Activated CD4-positive, CD25-positive, alpha-beta regulatory T cell treated with anti-CD3 and anti-CD28 coated beads, Interleukin-2, amount 50 U/mL, for 72 hours (primary cell): ENCODE data around the gene PRRT1B.

Source experiments
- DNase-seq: peaks from one replicate; pipeline ENCODE4 v3.0.0; 2021

PRRT1B gene

DNA sequence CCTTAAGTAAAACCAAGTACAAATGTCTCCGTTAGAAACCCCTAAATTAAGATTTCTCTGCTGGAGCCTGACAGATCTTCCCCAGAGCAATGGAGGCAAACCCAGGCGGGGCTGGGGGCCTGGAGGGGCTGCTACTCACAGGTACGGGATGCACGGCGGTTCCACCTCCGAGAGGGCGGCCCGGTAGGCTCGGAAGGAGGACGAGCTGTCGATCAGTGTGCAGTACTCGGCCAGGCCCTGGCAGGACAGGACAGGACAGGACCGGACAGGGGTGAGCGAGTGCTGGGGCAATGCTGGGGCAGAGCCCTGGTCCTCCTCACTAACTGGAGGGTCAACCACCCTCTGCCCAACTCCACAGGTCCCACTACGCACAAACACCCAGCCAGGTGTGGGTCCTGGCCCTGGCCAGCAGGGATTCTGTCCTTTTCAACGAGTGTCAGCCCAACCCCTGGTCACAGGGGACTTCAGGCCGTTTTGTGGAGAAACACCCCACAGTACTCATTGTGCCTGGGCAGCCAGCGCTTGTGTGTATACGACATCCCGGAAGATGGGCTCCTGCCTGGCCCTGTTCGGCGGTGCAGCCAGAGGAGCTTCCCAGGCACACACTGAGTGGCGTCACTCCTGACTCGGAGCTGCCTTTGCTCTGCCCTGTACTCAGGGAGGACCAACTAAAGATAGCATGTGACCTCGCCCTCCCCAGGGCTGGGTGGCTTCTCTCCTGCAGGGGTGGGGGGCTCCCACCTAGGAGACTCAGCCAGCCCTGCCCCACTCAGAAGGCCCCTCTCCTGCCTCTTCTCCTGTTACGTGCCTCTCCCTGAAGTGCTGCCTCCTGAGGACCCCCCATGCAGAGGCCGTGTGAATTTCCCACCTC, 37.4 kb downstream of the PRRT1B start:
- DNase-seq, result no peak

DNA sequence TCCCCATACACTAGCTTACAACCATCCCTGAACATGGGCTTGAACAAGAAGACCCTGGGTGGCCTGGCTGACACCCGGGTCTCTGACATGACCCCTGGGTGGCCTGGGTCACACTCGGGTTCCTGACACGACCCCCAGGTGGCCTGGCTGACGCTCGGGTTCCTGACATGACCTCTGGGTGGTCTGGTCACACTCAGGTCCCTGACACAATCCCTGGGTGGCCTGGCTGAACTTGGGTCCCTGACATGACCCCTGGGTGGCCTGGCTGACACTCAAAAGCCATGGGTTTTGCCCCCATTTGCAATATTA, 38.0 kb downstream of the PRRT1B start:
- DNase-seq, result no peak

DNA sequence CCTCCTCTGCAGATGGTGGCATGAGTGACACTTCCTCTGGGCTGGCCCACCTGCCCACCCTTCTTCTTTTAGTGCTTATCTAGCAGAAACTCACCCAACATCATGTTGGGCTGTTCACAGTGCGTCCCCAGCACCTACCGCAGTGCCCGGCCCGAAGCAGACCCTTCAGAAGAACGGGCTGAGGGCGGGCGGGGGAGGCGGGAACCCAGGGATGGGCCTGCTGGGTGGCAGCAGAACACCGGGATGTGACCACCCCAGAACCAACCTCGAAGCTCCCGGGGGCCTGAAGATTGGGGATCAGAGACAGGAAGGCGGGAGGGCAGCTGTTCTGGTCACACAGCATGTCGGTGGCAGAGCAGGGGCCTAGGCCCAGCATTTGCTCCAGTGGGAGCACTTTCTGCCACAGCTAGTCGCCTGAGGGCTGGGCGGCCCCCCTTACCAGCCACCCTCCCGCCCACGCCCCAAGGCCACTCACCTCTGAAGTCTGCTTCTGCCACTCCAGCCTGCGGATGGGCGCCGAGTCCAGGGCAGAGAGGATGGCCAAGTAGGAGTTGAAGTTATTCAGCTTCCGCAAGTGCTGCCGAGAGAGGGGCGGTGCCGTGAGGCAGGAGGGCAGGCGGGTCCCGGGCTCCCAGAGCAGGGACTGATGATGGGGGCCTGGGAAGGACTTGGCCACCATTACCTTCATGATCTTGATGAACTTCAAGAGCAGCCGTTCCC, 38.7 kb downstream of the PRRT1B start:
- no peak for DNase-seq

- DNase-seq, result no peak
These were observed 39.5 kb downstream of the PRRT1B start for GRCh38 chr9:131584858-131585257.

DNA sequence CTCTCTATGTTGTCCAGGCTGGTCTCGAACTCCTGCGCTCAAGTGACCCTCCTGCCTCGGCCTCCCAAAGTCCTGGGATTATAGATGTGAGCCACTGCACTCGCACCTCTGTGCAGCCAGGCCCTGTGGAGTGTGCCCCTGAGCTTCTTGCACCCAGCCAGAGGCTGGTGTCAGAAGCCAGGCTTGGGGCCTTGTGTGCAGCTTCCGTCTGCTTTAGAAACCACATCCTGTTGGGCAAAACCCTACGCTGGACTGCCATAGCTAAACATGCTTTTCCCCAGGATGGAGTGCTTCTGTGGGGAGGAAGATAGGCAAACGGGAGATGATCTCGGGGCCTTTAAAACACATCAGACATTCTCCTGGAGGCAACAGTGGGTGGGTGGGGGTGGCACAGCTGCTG, 40.1 kb downstream of the PRRT1B start:
- peak; percentile 48 for DNase-seq

- DNase-seq, result no peak
These were observed 42.0 kb downstream of the PRRT1B start for GRCh38 chr9:131587331-131587730.

DNA sequence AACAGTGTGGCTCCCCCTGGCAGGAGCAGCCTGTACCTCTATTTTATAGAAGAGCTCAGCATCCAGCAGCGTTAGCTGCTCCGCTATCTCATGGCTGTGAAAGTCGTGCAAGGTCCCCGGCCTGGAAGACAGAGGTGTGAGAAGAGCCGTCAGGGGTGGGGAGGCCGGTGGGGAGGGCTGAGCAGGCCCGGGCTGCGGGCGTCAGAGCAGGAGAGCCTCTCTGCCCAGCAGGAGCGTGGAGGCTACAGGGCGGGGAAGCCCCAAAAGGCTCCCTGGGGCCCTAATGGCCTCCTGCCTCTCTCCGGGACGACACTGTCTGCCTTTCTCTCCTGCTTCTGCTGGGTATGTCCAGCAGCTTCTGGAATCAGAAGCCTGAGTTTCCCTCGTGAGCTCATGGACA, 42.6 kb downstream of the PRRT1B start:
- no peak for DNase-seq

GRCh38 chr9:131588396-131588795, 43.1 kb downstream of the PRRT1B start:
- no peak for DNase-seq

GRCh38 chr9:131589124-131589711, 43.9 kb downstream of the PRRT1B start:
- DNase-seq, result no peak

- DNase-seq, result no peak
These were observed 44.7 kb downstream of the PRRT1B start for GRCh38 chr9:131589993-131590392.

DNA sequence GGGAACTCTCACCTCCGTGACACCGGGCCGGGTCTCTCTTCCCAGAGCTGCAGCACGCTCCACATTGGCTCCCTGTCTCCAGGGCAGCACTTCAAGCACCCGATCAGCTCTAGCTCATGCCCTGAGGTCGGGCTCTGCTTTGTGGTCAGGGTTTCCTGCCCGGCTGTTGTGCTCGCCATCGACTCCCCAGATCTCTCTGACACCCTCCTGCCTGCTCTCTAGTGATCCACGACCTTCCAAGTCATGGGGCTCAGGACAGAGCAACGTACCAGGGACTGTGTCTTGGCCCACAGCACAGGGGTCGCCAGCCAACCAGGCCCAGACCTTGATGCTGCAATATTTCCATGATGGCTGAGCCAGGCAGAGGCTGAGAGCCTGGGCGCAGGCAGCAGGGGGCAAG, 45.1 kb downstream of the PRRT1B start:
- DNase-seq, result no peak

GRCh38 chr9:131590907-131591844, 45.9 kb downstream of the PRRT1B start:
- peak; percentile 77 for DNase-seq

GRCh38 chr9:131591845-131592208, 46.5 kb downstream of the PRRT1B start:
- no peak for DNase-seq

DNA sequence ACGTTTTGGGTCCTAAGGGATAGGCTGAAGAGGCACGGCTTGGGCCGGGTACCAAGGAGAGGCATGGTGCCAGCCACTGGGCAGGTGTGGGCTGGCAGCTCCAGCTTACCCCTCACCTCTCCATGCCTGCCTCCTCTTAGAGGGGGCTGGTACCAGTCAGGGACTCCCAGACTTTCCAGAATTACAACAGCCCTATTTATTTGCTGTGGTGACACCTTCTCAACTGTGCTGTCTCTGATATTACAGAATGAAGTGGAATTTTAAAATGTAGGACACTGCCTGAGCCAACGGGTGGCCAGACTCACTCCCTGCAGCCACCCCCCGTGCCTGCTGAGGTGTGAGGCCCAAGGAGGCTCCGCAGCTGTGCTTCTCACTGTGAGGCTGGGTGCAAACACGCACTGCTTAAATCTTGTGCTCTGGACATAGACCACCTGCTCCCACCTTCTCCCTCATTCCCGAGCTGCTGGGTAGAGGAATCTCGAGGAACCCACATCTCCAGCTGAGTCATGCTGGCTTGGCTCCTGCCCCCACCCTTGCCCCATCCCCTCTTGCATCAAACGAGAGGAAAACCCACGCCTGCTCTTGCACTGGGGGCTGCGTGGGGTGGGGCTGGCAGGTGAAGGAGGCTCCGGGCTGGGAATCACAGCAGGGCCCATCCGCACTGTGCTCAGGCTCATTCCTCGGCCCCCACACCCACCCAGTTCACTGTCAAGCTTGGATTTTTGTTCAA, 47.9 kb downstream of the PRRT1B start:
- no peak for DNase-seq

DNA sequence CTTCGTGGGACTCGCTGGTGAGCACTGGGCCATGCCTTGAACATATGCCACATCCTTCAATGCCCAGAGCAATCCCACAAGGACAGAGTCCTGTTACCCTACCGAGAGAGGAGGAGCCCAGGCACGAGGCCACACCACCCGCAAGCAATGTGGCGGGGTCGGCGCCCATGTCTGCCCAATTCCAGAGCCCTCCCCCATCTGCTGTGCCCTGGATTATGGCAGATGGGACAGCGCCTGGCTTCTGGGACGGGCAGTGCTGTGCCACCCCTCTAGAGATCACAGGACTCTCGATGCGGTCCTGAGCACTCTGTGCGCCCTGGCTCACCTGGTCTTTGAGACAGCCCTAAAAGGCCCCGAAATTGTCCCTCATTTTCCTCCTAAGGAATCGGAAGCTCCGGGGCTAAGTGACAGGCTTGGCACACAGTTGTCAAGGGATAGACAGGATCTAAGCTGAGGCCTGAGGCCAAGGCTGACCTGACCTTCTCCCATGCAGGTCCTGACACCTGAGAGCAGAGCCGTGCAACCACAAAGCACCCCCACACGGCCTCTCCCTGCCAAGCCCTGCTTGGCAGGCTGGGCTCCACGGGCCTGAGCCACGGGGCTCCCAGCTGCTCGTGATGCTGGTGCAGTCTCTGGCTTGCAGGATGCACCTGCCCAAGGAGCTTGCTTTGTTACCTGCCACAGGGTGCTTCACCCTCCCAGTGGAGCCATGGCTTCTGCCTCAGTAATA, 48.8 kb downstream of the PRRT1B start:
- DNase-seq, result no peak

GRCh38 chr9:131594906-131595665, 49.8 kb downstream of the PRRT1B start:
- DNase-seq, result no peak

DNA sequence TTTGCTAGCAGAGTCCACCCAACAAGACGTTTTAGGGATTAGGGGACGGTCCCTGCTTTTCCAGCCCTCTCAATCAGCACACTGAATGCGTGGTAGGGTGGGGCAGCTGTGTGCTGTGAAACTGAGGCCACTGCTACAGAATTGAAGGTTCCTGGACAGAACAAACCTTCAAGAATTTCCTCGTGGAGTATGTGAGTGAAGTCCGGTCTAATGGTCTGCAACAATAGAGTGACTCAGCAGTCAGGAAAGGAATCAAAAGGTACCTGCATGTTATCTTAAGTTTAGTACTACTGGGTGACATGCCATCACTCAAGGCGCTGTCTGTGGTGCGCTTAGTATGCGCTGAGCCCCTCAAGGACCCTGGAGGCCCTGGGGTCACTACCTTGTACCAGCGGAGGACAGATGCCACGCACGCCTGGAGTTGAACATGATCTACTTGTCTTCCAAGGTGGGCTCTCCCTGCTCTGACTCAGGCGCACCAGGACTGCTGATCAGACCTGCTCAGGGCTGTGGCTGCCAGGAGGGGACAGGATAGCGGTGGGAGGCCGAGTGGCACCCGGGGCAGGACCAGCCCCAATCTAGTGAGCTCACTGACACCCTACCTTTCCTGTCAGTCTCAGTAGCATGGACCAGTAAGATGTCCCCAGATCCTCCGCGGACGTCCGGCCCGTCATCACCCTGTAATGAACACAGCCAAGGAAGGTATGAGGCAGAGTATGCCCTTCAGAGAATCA, 50.5 kb downstream of the PRRT1B start:
- no peak for DNase-seq

DNA sequence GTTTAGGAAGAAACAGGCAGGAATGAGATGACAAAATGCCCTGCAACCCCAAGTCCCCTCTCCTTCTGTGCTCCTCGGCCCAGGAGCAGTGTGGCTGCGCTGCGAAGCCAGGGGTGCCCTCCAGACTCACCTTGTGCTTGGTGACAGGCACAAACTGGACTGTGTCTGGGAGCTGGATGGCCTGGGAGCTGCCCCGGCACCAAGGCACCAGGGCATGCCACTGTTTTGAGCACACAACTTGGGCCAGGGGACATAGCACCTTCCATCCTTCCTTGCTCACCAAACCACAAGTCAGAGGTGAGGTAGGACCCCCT, 51.1 kb downstream of the PRRT1B start:
- no peak for DNase-seq

GRCh38 chr9:131597246-131597645, 51.9 kb downstream of the PRRT1B start:
- no peak for DNase-seq

- no peak for DNase-seq
These were observed 52.8 kb downstream of the PRRT1B start for GRCh38 chr9:131598121-131598520.
